Cardiac fibroblast (primary cell): ENCODE data around the gene C3orf38.

Experiments used
- DNase-seq, 2 donors: peaks; one replicate each; pipeline versions ENCODE4 v3.0.0 to v3.0.0-alpha.2; 2010; ENCODE audit warnings: low read depth in 2 of 2
- H3K4me3 ChIP-seq, 2 donors: replicated peaks in 1 of 2; 1 replicate in 1 of 2; 2 replicates in 1 of 2; pipeline ENCODE4 v1.5.1; 2011; ENCODE audit warnings: low read depth in 2 of 2, low read length in 2 of 2, mild to moderate bottlenecking in 2 of 2, moderate library complexity in 1 of 2
- TF ChIP-seq, protein P1 (sequence below): IDR thresholded peaks from one replicate; pipeline ENCODE4 v1.5.1; 2011; ENCODE audit warnings: low read depth, mild to moderate bottlenecking, low read length, inconsistent platforms

C3orf38 gene

DNA sequence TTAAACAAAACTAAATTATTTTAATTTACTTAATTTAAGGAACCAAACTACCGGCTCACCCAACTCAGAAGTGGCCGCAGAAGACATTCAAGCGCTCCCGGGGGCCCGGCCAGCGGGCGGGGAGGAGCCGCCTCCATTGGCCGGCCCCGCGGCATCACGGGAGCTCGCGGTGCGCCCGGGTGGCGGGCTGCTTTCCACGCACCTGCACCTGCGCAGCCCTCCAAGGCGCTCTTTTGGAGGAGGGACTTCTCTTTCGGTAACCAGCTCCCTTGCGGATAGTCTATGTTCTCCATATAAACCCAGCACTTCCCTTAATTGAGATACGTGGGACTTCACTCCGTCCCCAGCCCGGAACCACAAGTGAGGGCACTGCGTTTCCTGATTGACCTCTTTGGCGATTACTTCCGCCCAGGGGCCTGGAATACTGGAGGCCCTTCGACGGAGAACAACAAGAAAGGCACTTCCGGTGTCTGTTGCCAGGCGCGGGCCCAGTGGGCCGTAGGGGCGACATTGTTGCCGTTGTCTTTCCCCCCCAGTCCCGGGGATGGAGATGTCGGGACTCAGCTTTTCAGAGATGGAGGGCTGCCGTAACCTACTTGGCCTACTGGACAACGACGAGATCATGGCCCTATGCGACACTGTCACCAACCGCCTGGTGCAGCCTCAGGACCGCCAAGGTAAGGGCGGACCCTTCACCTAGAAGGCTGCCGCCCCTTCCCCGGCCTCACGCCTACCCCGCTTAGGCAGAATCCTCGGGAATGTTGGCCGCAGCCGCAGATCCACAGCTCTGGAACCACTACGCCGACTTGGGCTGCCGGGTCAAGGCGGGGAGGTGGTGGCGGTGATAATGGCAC lies at the start of gene C3orf38:
TSS of gene C3orf38 (plus strand) at position 451 of the 854 bp plus-strand sequence. CDS start at position 545, 94 bp downstream.
- peak within 1 kb of the TSS; percentile 98 for H3K4me3 ChIP-seq
- TF ChIP-seq, protein P1, sequence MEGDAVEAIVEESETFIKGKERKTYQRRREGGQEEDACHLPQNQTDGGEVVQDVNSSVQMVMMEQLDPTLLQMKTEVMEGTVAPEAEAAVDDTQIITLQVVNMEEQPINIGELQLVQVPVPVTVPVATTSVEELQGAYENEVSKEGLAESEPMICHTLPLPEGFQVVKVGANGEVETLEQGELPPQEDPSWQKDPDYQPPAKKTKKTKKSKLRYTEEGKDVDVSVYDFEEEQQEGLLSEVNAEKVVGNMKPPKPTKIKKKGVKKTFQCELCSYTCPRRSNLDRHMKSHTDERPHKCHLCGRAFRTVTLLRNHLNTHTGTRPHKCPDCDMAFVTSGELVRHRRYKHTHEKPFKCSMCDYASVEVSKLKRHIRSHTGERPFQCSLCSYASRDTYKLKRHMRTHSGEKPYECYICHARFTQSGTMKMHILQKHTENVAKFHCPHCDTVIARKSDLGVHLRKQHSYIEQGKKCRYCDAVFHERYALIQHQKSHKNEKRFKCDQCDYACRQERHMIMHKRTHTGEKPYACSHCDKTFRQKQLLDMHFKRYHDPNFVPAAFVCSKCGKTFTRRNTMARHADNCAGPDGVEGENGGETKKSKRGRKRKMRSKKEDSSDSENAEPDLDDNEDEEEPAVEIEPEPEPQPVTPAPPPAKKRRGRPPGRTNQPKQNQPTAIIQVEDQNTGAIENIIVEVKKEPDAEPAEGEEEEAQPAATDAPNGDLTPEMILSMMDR, result no peak
- DNase-seq, result peak; percentile 93 to 94

DNA sequence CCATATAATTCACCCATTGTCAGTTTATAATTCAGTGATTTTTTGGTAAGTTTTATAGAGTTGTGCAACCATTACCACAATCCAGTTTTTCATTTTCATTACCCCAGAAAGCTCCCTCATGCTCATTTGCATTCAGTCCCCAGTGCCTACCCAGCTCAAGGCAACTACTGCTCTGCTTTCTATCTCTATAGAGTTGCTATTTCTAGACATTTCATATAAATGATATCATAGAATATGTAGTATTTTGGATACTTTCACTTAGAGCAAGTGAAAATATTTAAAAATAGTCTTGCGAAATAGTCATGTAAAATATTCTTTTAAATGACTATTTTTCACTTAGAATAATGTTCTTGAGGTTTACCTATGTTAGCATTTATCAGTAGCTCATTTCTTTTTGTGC lies 48.6 kb upstream of the C3orf38 start:
- DNase-seq, result no peak
- H3K4me3 ChIP-seq, result no peak overlapping the region
- TF ChIP-seq, protein P1, result no peak

DNA sequence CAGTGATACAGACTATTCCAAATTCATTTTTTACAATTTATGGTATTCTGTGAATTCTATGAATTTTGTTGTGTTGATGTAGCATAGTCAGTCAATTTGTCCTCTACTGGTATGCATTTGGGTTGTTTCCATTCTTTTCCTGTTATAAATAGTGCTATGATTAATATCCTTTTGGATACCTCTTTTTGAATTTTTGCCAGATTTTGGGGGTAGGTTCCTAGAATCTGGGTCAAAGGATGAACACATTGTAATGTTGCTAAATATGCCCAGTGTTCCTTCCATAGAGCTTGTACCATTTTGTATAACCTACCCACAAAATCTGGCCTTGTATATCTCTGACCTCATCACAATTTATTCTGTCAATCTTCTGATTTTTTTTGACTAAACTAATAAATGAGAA lies 44.4 kb upstream of the C3orf38 start:
- DNase-seq, result peak; percentile 50 to 79
- H3K4me3 ChIP-seq, result no peak overlapping the region
- TF ChIP-seq, protein P1, result no peak

DNA sequence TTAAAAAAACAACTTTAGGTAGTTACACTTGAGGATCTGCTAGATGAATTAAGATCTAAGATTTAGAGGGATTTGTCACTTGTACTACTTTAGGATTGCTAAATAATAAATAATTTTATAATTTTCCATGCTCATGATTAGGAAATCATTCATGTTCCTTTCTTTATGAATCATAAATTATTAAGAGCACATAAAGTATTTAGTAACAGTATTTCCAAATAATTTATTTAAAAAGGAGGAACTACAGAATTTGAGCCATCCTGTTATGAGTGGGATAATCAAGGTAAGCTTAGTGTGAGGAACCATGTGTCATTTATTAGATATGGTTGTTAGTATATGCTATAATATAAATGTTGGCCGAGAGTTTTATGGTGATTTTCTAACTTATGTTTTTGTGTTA lies 37.5 kb upstream of the C3orf38 start:
- TF ChIP-seq, protein P1, result no peak
- no peak for DNase-seq
- H3K4me3 ChIP-seq, result no peak overlapping the region

DNA sequence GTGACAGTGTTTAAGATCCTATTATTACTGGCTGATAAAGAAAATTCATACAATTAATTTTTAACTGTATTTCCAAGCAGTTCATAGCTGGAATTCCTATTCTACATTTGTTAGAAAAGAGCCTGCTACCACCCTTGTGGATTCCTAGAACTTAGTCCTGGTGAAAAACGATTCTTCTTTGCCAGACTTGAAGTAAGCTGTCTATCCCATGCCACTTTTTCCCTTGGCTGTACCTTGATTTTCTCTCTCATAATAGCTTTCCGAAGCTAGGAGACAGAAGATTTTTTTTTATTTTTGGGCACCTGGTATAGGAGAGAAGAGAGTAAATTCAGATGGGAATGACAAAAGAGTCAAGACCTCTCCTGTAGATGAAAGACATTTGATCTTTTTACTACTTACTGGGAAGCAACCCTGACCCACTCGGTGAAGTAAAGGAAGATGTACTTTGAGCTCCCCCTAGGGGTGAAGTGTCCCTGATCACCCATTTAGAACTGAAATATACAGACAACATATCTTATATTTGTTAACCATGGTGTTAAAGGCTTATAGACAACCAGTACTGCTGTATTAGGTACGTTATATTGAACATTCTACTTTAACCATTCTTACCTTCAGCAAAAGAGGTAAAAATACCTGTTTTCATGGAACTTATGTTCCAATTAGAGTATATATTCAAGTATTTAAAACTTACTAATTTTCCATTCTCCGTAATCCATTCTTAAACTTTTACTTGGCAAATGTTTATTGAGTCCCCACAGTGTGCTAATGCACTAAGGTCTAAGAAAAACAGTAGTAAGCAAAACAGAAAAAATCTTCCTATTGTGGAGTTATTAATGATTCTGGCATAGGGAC lies 36.2 kb upstream of the C3orf38 start:
- no peak overlapping the region for H3K4me3 ChIP-seq
- DNase-seq, result peak; percentile 81 to 86
- TF ChIP-seq, protein P1, result peak; percentile 64

DNA sequence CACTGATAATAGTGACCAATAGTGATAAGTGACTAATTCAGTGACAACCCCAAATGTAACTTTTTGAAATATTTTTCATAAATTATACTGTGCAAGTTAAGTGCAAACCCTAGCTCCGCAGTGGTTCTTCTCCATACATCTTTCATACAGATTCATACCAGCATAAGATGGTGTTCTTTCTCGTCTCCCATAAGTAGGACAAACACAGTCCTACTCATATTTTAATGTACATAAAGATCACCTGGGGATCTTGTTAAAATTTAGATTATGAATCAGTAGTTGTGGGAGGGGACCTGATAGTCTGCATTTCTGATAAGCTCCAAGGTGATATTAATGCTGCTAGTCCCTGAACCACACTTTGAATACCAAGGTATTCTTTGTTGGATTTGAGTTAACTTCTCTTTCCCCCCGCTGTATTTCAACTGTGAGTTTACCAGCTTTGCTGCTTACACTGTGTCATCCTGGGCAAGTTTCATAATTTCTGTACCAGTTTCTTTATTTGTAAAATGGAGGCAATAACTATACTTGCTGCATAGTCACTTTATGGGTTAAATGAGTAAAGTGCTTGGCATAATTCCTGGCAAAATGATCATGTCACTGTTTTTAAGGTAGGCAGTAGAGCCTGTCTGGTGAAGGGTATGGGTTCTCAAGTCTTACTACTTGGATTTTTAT lies 34.7 kb upstream of the C3orf38 start:
- TF ChIP-seq, protein P1, result no peak
- no peak overlapping the region for H3K4me3 ChIP-seq
- no peak for DNase-seq
